PC-9 (cell line): ENCODE results near the gene ATP1A3. TPM values are rescaled to one million over a fixed set of nuclear protein-coding genes. Genes with fewer than 3 reads are reported as not detected.

Experiments used
- BruUV-seq: library from RNA; stranded (reverse); fragments of 400-500 nt; replicated peaks from 2 replicates; lab custom pipeline; 2021; lab: Mats Ljungman, UMichigan
- CTCF ChIA-PET: fragments of 300-600 bp; sonication (Branson Sonifier 250); formaldehyde crosslinking; loops from one replicate; lab custom pipeline; 2022; ENCODE audit warnings: antibody characterized with exemption; lab: Charles Lee
- POLR2A ChIA-PET: fragments of 300-600 bp; sonication (Branson Sonifier 250); formaldehyde crosslinking; loops from one replicate; lab custom pipeline; 2022; ENCODE audit warnings: antibody characterized with exemption; ENCODE audit not compliant: unreplicated experiment; lab: Charles Lee
- DNase-seq, 2 experiments: peaks; one replicate each; pipeline versions ENCODE4 v3.0.0 to v3.0.0-alpha.2; 2015 to 2022; ENCODE audit warnings: mixed read lengths in 1 of 2
- H2AFZ ChIP-seq: fragments of 200-600 bp; sonication (generic); 2 replicates; pipeline ENCODE4 v1.8.1; 2017; ENCODE audit warnings: antibody characterized with exemption
- H3F3A ChIP-seq: fragments of 200-600 bp; sonication (generic); 2 replicates; pipeline ENCODE4 v1.8.1; 2017; ENCODE audit warnings: antibody characterized with exemption, mild to moderate bottlenecking, low read depth; ENCODE audit not compliant: insufficient read depth
- H3K27ac ChIP-seq: fragments of 200-600 bp; sonication (generic); 2 replicates; pipeline ENCODE4 v1.6.1; 2016; ENCODE audit warnings: mixed run types
- H3K27me3 ChIP-seq: fragments of 200-600 bp; sonication (generic); 2 replicates; pipeline ENCODE4 v1.6.1; 2016; ENCODE audit warnings: low read depth, mixed run types; ENCODE audit not compliant: insufficient read depth
- H3K36me3 ChIP-seq: fragments of 200-600 bp; sonication (generic); 2 replicates; pipeline ENCODE4 v1.6.1; 2016; ENCODE audit warnings: low read depth, mixed run types
- H3K4me1 ChIP-seq: fragments of 200-600 bp; sonication (generic); replicated peaks from 2 replicates; pipeline ENCODE4 v1.6.1; 2016; ENCODE audit warnings: mixed run types; ENCODE audit not compliant: insufficient read depth
- H3K4me2 ChIP-seq: fragments of 200-600 bp; sonication (generic); 2 replicates; pipeline ENCODE4 v1.6.1; 2017; ENCODE audit warnings: mixed run types
- H3K4me3 ChIP-seq: fragments of 200-600 bp; sonication (generic); 2 replicates; pipeline ENCODE4 v1.6.1; 2016; ENCODE audit warnings: mixed run types
- H3K79me2 ChIP-seq: fragments of 200-600 bp; sonication (generic); 2 replicates; pipeline ENCODE4 v1.6.1; 2017; ENCODE audit warnings: low read depth, mixed run types
- H3K9me2 ChIP-seq: fragments of 200-600 bp; sonication (generic); 2 replicates; pipeline ENCODE4 v1.8.1; 2017; ENCODE audit warnings: mild to moderate bottlenecking; ENCODE audit not compliant: insufficient read depth
- H3K9me3 ChIP-seq: fragments of 200-600 bp; sonication (generic); 2 replicates; pipeline ENCODE4 v1.8.1; 2016; ENCODE audit warnings: low read depth; ENCODE audit not compliant: insufficient read depth
- H4K20me1 ChIP-seq: fragments of 200-600 bp; sonication (generic); 2 replicates; pipeline ENCODE4 v1.8.1; 2017; ENCODE audit not compliant: insufficient read depth
- EZH2 ChIP-seq: fragments of 200-600 bp; sonication (generic); IDR thresholded peaks from 2 replicates; pipeline ENCODE4 v1.8.0; 2017; ENCODE audit warnings: antibody characterized with exemption, low read depth
- intact Hi-C: fragments of 100-400 bp; cut with micrococcal nuclease; formaldehyde crosslinking; loops from one replicate; pipeline ENCODE4 v1.10.0; 2022; ENCODE audit not compliant: unreplicated experiment
- total RNA-seq: library from RNA; stranded (reverse); gene quantifications from 2 replicates; pipeline ENCODE4 v1.2.3, GENCODE V29; 2021
- TF ChIP-seq, protein P1 (sequence below): fragments of 200-600 bp; sonication (generic); conservative IDR thresholded peaks from 2 replicates; pipeline ENCODE4 v1.6.1; 2017; ENCODE audit warnings: mixed run types, antibody characterized with exemption, mild to moderate bottlenecking, moderate library complexity

Gene ATP1A3
- total RNA-seq, 1 experiment from 2014 or later: not detected

DNA sequence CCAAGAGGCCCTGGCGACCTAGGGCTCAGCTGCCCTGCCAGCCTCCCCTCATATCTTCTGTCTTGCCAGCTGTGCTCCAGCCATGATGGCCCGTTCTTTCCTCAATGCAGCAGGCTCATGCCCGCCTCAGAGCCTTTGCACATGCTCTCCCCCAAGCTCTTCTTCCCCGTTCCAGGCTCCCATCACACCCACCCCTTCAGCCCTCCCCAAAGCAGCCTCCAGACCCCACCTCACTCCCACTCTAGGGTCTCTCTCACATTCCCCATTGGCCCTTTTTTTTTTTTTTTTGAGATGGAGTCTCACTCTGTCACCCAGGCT, 29.9 kb upstream of the ATP1A3 start:
- Histone ChIP-seq H3K9me3 (no peaks in the 10 kb centered on the region), H3K9me2 (no peaks in the 10 kb centered on the region), H3F3A (no peaks in the 10 kb centered on the region), H3K27me3 (peaks cover 25% of the 10 kb centered on the region; the same call in 1 of the 2 replicates), H3K4me3 (no peak overlapping the region), H3K79me2 (no peaks in the 10 kb centered on the region), H3K4me2 (no peak overlapping the region), H4K20me1 (no peaks in the 10 kb centered on the region), H3K4me1 (no peaks in the 10 kb centered on the region), H2AFZ (no peak overlapping the region), H3K36me3 (no peaks in the 10 kb centered on the region), H3K27ac (no peak overlapping the region)
- intact Hi-C loops: loop anchor here (1.0 kb wide), 1 partner anchor 11 kb away; no protein-coding TSS in a partner anchor
- no peak for DNase-seq
- TF ChIP-seq, protein P1, sequence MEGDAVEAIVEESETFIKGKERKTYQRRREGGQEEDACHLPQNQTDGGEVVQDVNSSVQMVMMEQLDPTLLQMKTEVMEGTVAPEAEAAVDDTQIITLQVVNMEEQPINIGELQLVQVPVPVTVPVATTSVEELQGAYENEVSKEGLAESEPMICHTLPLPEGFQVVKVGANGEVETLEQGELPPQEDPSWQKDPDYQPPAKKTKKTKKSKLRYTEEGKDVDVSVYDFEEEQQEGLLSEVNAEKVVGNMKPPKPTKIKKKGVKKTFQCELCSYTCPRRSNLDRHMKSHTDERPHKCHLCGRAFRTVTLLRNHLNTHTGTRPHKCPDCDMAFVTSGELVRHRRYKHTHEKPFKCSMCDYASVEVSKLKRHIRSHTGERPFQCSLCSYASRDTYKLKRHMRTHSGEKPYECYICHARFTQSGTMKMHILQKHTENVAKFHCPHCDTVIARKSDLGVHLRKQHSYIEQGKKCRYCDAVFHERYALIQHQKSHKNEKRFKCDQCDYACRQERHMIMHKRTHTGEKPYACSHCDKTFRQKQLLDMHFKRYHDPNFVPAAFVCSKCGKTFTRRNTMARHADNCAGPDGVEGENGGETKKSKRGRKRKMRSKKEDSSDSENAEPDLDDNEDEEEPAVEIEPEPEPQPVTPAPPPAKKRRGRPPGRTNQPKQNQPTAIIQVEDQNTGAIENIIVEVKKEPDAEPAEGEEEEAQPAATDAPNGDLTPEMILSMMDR: 0 out of 2 replicates have a peak, but pooled peaks have one; percentile 20
- TF ChIP-seq EZH2: no peak
- BruUV-seq: no TSS peak
- CTCF ChIA-PET: interaction anchor here (0.6 to 0.7 kb wide), 2 partner anchors 52 to 254 kb away, joined by 3 to 4 read pairs; partner anchors contain the start of gene ZNF574
- POLR2A ChIA-PET: no interaction called here

DNA sequence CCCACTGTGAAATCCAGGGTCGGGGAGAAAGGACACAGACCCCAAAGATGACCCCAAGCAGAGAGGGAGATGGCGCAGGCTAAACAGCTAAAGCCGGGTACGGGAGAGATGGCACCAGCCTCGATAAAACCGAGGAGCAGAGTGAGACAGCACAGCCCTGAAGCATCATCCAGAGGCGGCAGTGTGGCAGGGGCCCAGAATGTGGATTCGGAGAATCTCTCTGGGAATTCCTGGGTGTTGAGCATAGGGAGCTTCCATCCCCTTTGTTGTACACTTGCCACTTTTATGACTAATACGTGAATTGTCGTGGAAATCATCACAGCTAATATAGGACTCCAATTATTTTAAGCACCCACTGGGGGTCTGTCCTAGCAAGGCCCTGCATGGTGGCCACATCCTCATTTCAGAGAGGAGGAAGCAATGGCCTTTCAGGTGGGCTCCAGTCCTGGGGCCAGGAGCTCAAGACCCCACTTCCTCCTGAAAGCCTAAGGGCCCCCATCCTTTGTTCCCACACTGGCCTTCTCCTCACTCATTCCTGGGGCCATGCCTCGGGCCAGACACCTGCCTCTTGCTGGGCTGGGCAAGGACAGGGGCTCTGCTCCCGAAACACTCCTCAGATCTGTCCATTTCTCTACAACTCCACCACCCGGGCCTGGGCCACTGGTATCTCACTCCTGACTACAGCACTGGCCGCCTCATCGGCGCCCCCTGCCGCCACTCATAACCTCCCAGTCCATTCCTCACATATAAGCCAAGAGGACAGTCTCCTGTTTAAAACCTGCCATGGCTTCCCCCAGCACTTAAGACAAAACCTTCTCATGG, 29.3 kb upstream of the ATP1A3 start:
- Histone ChIP-seq H3K9me2 (no peaks in the 10 kb centered on the region), H3K4me3 (no peak overlapping the region), H3K27me3 (peaks cover 20% of the 10 kb centered on the region; the same call in 1 of the 2 replicates), H3F3A (no peaks in the 10 kb centered on the region), H3K9me3 (no peaks in the 10 kb centered on the region), H2AFZ (no peak overlapping the region), H3K4me1 (no peaks in the 10 kb centered on the region), H3K4me2 (no peak overlapping the region), H3K79me2 (no peaks in the 10 kb centered on the region), H3K27ac (no peak overlapping the region), H3K36me3 (no peaks in the 10 kb centered on the region), H4K20me1 (no peaks in the 10 kb centered on the region)
- intact Hi-C loops: loop anchor here (1.0 kb wide), 1 partner anchor 12 kb away; no protein-coding TSS in a partner anchor
- DNase-seq: peak in 1 of 2 experiments; percentile 18
- TF ChIP-seq, protein P1: peak; percentile 60
- TF ChIP-seq EZH2: no peak
- BruUV-seq: no TSS peak
- ChIA-PET POLR2A (no interaction called here), CTCF (interaction anchor here (0.6 kb wide), 1 partner anchor 676 kb away, joined by 18 read pairs; no protein-coding TSS in a partner anchor)

DNA sequence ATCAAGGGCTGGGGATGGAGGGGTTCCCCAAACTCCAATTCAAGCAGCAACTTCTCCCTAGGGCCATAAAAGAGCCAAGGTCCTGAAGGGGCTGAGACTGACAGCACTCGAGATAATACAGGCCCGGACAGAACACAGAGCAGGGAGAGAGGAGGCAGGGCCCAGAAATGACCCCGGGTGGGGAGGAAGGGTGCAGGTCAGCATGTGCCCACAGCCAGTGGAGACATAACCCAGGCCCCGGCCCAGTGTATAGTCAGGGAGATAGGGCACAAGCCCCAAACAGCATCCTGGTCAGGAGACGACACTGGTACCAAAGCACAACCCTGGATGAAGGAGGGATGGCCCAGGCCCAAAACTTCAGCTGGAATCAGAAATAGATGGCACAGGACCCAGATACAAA, 28.6 kb upstream of the ATP1A3 start:
- no peaks in the 10 kb centered on the region for H3K79me2 ChIP-seq
- H3K4me1 ChIP-seq: peaks cover under 1% of the 10 kb centered on the region
- no peak overlapping the region for H2AFZ ChIP-seq
- no peaks in the 10 kb centered on the region for H3K9me2 ChIP-seq
- no peak overlapping the region for H3K4me2 ChIP-seq
- DNase-seq: no peak
- H4K20me1 ChIP-seq: no peaks in the 10 kb centered on the region
- H3K4me3 ChIP-seq: no peak overlapping the region
- peaks cover 13% of the 10 kb centered on the region; the same call in 1 of the 2 replicates for H3K27me3 ChIP-seq
- intact Hi-C loops: loop anchor here (1.0 kb wide), 1 partner anchor 13 kb away; no protein-coding TSS in a partner anchor
- H3F3A ChIP-seq: 0 out of 2 replicates have a peak, but pooled peaks cover under 1% of the 10 kb centered on the region
- H3K36me3 ChIP-seq: no peaks in the 10 kb centered on the region
- POLR2A ChIA-PET: no interaction called here
- no peak overlapping the region for H3K27ac ChIP-seq
- TF ChIP-seq EZH2: no peak
- TF ChIP-seq, protein P1: no peak
- BruUV-seq: no TSS peak
- CTCF ChIA-PET: no interaction called here
- no peaks in the 10 kb centered on the region for H3K9me3 ChIP-seq
